Left ventricle myocardium inferior (tissue), 1 donor: ENCODE measurements around the gene GAB3. TPM values are rescaled to one million over a fixed set of nuclear protein-coding genes. Genes with fewer than 3 reads are reported as not detected.
A peak's percentile ranks its signal among the peaks of the same experiment; 100 is the strongest.

Source experiments
- DNase-seq: peaks from one replicate; pipeline ENCODE4 v3.0.0-alpha.2; 2020
- H3K27ac ChIP-seq: fragments of 200-600 bp; replicated peaks from 2 replicates; pipeline ENCODE4 v1.8.0; 2021
- H3K27me3 ChIP-seq: fragments of 200-600 bp; 2 replicates; pipeline ENCODE4 v1.8.0; 2021; ENCODE audit warnings: low read depth
- H3K36me3 ChIP-seq: fragments of 200-600 bp; 2 replicates; pipeline ENCODE4 v1.8.0; 2021
- H3K4me1 ChIP-seq: fragments of 200-600 bp; 2 replicates; pipeline ENCODE4 v1.8.0; 2021
- H3K4me3 ChIP-seq: fragments of 200-600 bp; 2 replicates; pipeline ENCODE4 v1.8.0; 2021; ENCODE audit warnings: mild to moderate bottlenecking, moderate library complexity
- H3K9me3 ChIP-seq: fragments of 200-600 bp; replicated peaks from 2 replicates; pipeline ENCODE4 v1.8.0; 2021
- CTCF ChIP-seq: fragments of 200-600 bp; IDR thresholded peaks from 2 replicates; pipeline ENCODE4 v1.8.0; 2021; ENCODE audit warnings: antibody characterized with exemption, mild to moderate bottlenecking, borderline replicate concordance
- intact Hi-C: fragments of 100-400 bp; cut with micrococcal nuclease; formaldehyde crosslinking; loops from one replicate; pipeline ENCODE4 v1.11.0; 2022
- total RNA-seq: library from RNA; stranded (reverse); fragmentation: NEBNext Ultra II Directional; extraction: Animal tissue kit (Norgen Biotek cat#: 25700); gene quantifications from one replicate; pipeline ENCODE4 v1.2.1, GENCODE V29; 2021
- donor health status: DM: no; HTN: yes; CAD: no; lungs with severe emphysema.

The GAB3 gene
- total RNA-seq, 1 donor from 2014 or later: 14.8 TPM

GRCh38 chrX:154712781-154713740, 37.8 kb downstream of the GAB3 start:
- no peak for TF ChIP-seq CTCF
- Histone ChIP-seq H3K4me1 (peaks cover 47% of the 10 kb centered on the region), H3K27me3 (no peaks in the 10 kb centered on the region), H3K4me3 (no peak overlapping the region), H3K9me3 (no peaks in the 10 kb centered on the region), H3K27ac (peak overlapping the region; percentile 33), H3K36me3 (peaks cover 40% of the 10 kb centered on the region)
- intact Hi-C loops: no loop called here
- no peak for DNase-seq

GRCh38 chrX:154711264-154711663, 39.6 kb downstream of the GAB3 start:
- DNase-seq: no peak
- no peak overlapping the region for H3K4me3 ChIP-seq
- no peak for TF ChIP-seq CTCF
- H3K27ac ChIP-seq: no peak overlapping the region
- intact Hi-C loops: no loop called here
- no peaks in the 10 kb centered on the region for H3K9me3 ChIP-seq
- H3K36me3 ChIP-seq: peaks cover 40% of the 10 kb centered on the region
- peaks cover 31% of the 10 kb centered on the region for H3K4me1 ChIP-seq
- H3K27me3 ChIP-seq: no peaks in the 10 kb centered on the region

GRCh38 chrX:154710309-154710708, 40.6 kb downstream of the GAB3 start:
- no peak for TF ChIP-seq CTCF

GRCh38 chrX:154698630-154699248, 52.1 kb downstream of the GAB3 start:
- Histone ChIP-seq H3K9me3 (no peaks in the 10 kb centered on the region), H3K4me3 (no peak overlapping the region), H3K27ac (peak overlapping the region; percentile 76), H3K27me3 (no peaks in the 10 kb centered on the region), H3K36me3 (peaks cover 18% of the 10 kb centered on the region), H3K4me1 (peaks cover 40% of the 10 kb centered on the region)
- no peak for TF ChIP-seq CTCF
- no peak for DNase-seq
- intact Hi-C loops: no loop called here

More at GRCh38 chrX:154710309-154710708, 40.6 kb downstream of the GAB3 start:
- Histone ChIP-seq H3K9me3 (no peaks in the 10 kb centered on the region), H3K27ac (no peak overlapping the region), H3K27me3 (no peaks in the 10 kb centered on the region), H3K36me3 (peaks cover 40% of the 10 kb centered on the region), H3K4me3 (no peak overlapping the region), H3K4me1 (peaks cover 25% of the 10 kb centered on the region)
- intact Hi-C loops: no loop called here
- no peak for DNase-seq

- H3K36me3 ChIP-seq: peaks cover 18% of the 10 kb centered on the region
- DNase-seq: no peak
- no peaks in the 10 kb centered on the region for H3K9me3 ChIP-seq
- peaks cover 40% of the 10 kb centered on the region for H3K4me1 ChIP-seq
- TF ChIP-seq CTCF: no peak
- H3K4me3 ChIP-seq: no peak overlapping the region
- intact Hi-C loops: no loop called here
- H3K27me3 ChIP-seq: no peaks in the 10 kb centered on the region
- peak overlapping the region; percentile 76 for H3K27ac ChIP-seq
Measured at GRCh38 chrX:154696676-154697045, 54.2 kb downstream of the GAB3 start.
